WERI-Rb-1 (cell line): Measurements from ENCODE around the gene AKR1C1.
"Not testable (repeated sequence)": the region's sequence is repeated elsewhere in the genome, so short reads cannot be mapped to it uniquely, and the experiment has no call there.

Experiments
- DNase-seq: peaks from one replicate; pipeline ENCODE4 v3.0.0-alpha.2; 2020
- H3K27ac ChIP-seq: fragments of 250-450 bp; sonication (Bioruptor Pico); 2 replicates; pipeline ENCODE4 v1.5.1; 2020; ENCODE audit warnings: mild to moderate bottlenecking, moderate library complexity
- H3K27me3 ChIP-seq: fragments of 250-450 bp; sonication (Bioruptor Pico); 2 replicates; pipeline ENCODE4 v1.5.1; 2021; ENCODE audit warnings: mild to moderate bottlenecking, low read depth, moderate library complexity; ENCODE audit not compliant: insufficient read depth, severe bottlenecking
- H3K36me3 ChIP-seq: fragments of 250-450 bp; sonication (Bioruptor Pico); 2 replicates; pipeline ENCODE4 v1.5.1; 2020; ENCODE audit warnings: mild to moderate bottlenecking, moderate library complexity
- H3K4me3 ChIP-seq: 2 replicates; pipeline ENCODE4 v1.5.1; 2011; ENCODE audit warnings: low read depth, mild to moderate bottlenecking, control low read depth, low read length
- H3K9me3 ChIP-seq: fragments of 250-450 bp; sonication (Bioruptor Pico); 2 replicates; pipeline ENCODE4 v1.5.1; 2021; ENCODE audit warnings: mild to moderate bottlenecking, moderate library complexity; ENCODE audit not compliant: severe bottlenecking
- CTCF ChIP-seq: IDR thresholded peaks from 2 replicates; pipeline ENCODE4 v1.5.1; 2011; ENCODE audit warnings: low read depth, mild to moderate bottlenecking, control low read depth, inconsistent platforms, low read length

Gene AKR1C1

GRCh38 chr10:5011392-5011791 is 48.2 kb downstream of the AKR1C1 start:
- not testable (repeated sequence) for H3K9me3 ChIP-seq, H3K27ac ChIP-seq, H3K36me3 ChIP-seq, H3K4me3 ChIP-seq, H3K27me3 ChIP-seq, DNase-seq

GRCh38 chr10:5012595-5012994 is 49.4 kb downstream of the AKR1C1 start:
- H3K4me3 ChIP-seq = no peak overlapping the region
- no peaks in the 10 kb centered on the region for H3K9me3 ChIP-seq
- H3K36me3 ChIP-seq = no peaks in the 10 kb centered on the region
- DNase-seq = no peak
- H3K27ac ChIP-seq = no peak overlapping the region
- H3K27me3 ChIP-seq = no peaks in the 10 kb centered on the region
- TF ChIP-seq CTCF = no peak

GRCh38 chr10:5013385-5013784 is 50.2 kb downstream of the AKR1C1 start:
- Histone ChIP-seq H3K27ac (no peak overlapping the region), H3K4me3 (no peak overlapping the region), H3K9me3 (no peaks in the 10 kb centered on the region), H3K27me3 (no peaks in the 10 kb centered on the region), H3K36me3 (no peaks in the 10 kb centered on the region)
- no peak for TF ChIP-seq CTCF
- DNase-seq = no peak

- not testable (repeated sequence) for H3K27ac ChIP-seq, DNase-seq, H3K4me3 ChIP-seq, H3K27me3 ChIP-seq, H3K36me3 ChIP-seq, H3K9me3 ChIP-seq
Measured at GRCh38 chr10:5014200-5014910, 51.1 kb downstream of the AKR1C1 start.

GRCh38 chr10:5014936-5015335 is 51.7 kb downstream of the AKR1C1 start:
- H3K27ac ChIP-seq = no peak overlapping the region
- H3K9me3 ChIP-seq = no peaks in the 10 kb centered on the region
- no peaks in the 10 kb centered on the region for H3K36me3 ChIP-seq
- H3K4me3 ChIP-seq = no peak overlapping the region
- no peak for TF ChIP-seq CTCF
- no peaks in the 10 kb centered on the region for H3K27me3 ChIP-seq
- DNase-seq = no peak

- no peak overlapping the region for H3K27ac ChIP-seq
- no peak for DNase-seq
- H3K27me3 ChIP-seq = no peaks in the 10 kb centered on the region
- no peak for TF ChIP-seq CTCF
- no peaks in the 10 kb centered on the region for H3K9me3 ChIP-seq
- H3K4me3 ChIP-seq = no peak overlapping the region
- no peaks in the 10 kb centered on the region for H3K36me3 ChIP-seq
Measured at GRCh38 chr10:5018134-5018533, 54.9 kb downstream of the AKR1C1 start.

- not testable (repeated sequence) for H3K27ac ChIP-seq, DNase-seq, H3K4me3 ChIP-seq, H3K27me3 ChIP-seq, H3K36me3 ChIP-seq, H3K9me3 ChIP-seq
Measured at GRCh38 chr10:5018671-5019277, 55.6 kb downstream of the AKR1C1 start.

- H3K9me3 ChIP-seq, H3K4me3 ChIP-seq, H3K36me3 ChIP-seq, H3K27ac ChIP-seq, DNase-seq, H3K27me3 ChIP-seq: not testable (repeated sequence)
Measured at GRCh38 chr10:5019770-5020612, 56.8 kb downstream of the AKR1C1 start.

GRCh38 chr10:5021624-5022290 is 58.5 kb downstream of the AKR1C1 start:
- not testable (repeated sequence) for DNase-seq, H3K9me3 ChIP-seq, H3K36me3 ChIP-seq, H3K4me3 ChIP-seq, H3K27ac ChIP-seq, H3K27me3 ChIP-seq
